HG03439 (cell line): Measurements from ENCODE around the gene KCNK2.
"Not testable (repeated sequence)": the region's sequence is repeated elsewhere in the genome, so short reads cannot be mapped to it uniquely, and the experiment has no call there.

Source experiments
- ATAC-seq: cut with Tn5 transposase; IDR thresholded peaks from one replicate; pipeline ENCODE4 v1.9.1; 2021; ENCODE audit warnings: mild to moderate bottlenecking, moderate library complexity; ENCODE audit not compliant: unreplicated experiment

The KCNK2 gene

DNA sequence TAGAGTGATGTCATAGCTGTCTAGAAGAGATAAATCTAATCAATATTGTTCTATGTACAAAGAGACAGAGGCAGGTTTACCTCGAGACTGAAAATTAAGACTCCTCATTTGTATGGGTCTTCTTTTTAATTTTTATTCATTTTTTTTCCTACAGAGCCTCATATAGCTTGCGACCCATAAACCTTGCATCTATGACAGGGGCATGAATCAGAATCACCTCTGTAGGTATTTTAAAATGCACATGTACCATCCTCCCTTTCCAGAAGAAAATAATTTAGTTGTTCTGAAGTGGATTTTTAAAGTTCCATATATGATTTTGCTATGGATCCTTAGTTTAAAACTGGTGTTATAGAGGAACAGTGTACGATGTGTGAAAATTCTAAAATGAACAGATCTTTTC lies 64.5 kb downstream of the KCNK2 start:
- ATAC-seq: no peak

DNA sequence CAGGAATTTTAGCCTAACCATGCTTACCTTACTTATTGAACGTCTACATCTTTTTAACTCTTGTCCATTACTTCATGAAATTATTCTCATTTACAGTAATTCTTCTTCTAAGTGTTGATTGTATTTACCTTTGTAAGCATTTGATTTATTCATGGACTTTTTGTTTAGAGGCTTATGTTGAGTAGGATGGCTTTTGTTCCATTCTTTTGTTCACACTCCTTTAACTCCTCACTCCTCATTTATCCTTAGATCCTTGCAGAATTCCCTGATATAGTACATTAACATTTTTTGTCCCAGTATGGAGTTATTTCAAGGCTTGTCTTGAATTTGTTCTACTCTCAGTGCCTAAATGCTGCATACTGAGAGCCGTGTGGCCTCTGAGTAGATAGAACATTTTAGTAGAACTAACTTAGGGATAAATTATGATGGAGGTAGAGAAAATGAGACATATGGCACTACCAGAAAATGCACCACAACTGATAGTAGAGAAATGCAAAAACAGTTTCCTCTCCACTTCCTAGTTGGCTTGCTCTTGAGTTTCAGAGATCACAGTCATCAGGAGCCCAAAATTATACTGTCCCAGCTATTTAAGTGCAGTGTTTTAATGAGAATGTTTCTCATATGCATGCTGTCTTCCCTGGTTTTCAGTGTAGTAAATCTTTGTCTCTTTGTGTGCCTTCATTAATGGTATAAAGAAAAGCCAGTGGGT lies 69.5 kb downstream of the KCNK2 start:
- ATAC-seq: no peak

DNA sequence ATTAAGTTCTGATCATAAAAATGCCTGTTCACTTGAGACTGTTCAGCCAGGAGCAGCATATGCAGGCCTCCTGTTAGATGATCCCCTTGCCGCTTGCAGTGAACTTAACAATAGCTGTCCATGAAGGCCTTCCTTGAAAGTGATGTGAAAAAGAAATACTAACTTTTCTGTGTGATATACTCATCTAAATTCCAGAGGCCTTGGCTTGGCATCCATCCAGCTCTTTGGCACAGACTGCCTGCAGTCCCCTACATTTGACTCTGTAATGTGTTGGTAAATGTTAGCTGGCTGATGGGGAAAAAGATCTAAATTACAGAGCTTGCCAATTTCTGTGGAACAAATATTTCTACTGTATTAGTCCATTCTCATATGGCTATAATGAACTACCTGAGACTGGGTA lies 73.7 kb downstream of the KCNK2 start:
- ATAC-seq: no peak

DNA sequence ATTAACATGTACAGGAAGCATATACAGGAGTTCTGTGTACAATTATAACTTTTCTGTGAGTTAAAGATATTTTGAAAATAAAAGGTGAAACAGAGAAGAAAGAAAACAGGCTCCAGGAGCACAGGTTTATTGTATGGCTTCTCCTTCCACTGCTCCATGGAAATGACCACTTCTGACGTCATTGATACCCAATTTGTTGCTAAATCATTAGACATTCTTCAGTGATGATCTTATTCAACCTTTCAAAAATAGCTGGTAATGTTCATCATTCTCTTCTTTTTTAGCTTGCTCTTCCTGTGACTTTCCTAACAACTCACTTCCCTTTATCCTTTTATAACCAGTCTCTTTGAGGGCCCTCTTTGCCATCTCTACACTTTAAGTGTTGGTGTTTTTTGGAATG lies 77.8 kb downstream of the KCNK2 start:
- no peak for ATAC-seq

DNA sequence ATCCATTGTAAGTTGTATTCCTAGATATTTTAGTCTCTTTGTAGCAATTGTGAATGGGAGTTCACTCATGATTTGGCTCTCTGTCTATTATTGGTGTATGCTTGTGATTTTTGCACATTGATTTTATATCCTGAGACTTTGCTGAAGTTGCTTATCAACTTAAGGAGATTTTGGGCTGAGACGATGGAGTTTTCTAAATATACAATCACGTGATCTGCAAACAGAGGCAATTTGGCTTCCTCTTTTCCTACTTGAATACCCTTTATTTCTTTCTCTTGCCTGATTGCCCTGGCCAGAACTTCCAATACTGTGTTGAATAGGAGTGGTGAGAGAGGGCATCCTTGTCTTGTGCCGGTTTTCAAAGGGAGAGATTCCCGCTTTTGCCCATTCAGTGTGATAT lies 80.6 kb downstream of the KCNK2 start:
- ATAC-seq: not testable (repeated sequence)

DNA sequence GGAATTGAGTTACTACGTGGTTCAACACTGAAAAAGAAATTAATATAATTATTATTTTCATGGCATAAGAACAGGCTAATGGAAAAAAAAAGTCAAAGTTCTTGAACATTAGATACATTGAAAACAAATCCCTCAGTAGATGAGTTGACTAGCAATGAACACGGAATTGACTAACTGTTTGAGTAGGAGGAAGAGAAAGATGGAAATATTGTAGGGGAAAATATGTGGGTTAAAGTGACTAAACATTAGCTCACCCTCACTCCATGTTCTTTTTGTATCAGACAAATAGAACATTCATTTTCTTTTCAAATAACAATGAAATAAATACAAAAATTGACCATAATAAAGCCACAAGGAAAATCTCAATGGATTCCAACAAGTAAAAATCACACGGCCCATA lies 84.3 kb downstream of the KCNK2 start:
- ATAC-seq: no peak

DNA sequence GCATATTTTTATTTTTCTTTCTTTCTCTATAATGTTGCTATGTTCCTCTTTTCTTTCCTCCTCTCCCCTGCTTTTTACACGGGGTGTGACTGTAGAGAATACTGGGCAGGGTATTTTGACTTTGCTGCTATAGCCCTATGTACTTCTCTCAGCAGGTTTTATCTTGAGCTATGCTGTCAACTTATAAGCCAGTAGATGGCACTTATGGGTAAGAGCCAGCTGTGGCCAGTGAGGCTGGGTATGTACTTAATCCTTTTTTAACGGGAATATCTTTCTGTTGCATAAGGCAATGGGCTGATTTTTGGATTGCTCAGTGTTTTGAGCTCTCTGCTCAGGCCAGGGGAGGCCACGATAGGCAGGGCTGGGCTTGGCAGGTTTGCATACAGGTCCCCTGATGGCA lies 99.0 kb downstream of the KCNK2 start:
- ATAC-seq: no peak

DNA sequence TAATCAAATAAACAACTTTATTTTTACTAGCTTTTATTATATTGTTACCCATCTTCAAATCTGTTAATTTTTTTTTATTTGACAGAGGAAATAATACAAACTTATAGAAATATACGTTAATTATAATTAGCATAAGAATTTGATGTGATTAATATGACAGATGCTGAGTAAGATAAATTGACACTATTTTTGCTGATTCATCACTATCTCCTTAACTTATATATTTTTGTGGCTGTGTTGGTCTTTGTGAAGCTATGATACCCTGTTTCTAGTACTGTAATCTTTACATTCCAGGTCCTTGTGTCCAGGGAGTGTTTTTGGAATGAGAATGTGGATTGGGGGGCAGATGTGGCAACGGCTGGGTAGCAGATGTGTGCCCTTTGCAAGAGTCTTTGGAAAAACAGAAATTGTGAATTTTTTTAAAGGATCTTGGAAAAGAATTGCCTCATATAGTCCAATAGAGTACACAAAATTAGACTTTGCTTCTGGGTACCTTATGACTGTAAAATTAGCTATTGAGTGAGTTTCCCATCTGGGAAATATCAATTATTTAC lies 102.6 kb downstream of the KCNK2 start:
- ATAC-seq: no peak

DNA sequence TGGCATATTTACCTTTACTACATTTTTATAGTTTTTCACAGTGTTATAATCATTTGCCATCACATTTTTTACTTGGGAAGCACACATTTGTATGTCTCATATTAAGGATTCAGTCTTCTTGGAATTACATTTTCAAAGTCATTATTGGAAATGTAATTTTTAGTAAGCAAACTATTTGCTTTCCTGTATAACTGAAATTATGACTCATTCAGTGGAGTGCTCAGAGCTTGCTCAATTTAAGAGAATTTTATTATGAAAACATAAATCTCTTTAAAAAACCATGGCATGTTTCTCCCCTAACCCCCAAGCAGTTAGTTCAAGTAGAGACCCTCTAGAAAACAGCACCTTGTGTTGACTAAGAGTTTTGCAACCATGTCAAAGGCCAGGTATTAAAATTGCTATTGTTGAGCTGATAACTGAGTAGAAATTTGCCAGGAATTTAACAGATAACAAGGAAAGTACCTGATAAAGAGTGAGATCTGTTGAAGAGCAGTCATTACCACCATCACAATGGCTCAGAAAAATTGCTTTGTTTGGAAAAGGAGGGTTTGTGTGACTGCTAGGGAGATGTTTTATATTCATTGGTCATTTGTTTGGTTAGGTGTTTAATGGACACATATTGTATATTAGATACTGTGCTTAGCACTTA lies 105.9 kb downstream of the KCNK2 start:
- no peak for ATAC-seq

DNA sequence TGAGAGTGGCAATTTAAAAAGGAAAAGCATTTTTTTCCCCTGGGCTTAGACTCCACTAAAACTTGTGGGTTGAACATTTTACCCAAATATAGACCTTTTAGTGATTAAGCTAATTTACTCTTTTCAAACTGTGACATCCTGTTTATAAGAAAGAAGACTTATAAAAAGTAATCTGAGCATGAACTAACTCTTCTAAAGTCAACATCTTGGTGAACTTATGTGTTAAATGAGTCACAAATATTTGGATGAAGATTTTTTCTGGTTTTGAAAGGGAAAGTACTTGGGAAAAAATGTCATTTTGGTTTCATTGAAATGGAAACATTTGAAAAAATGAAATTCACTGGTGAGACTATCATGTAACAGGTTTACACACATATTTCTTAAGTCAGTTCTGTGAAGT lies 109.8 kb downstream of the KCNK2 start:
- no peak for ATAC-seq

DNA sequence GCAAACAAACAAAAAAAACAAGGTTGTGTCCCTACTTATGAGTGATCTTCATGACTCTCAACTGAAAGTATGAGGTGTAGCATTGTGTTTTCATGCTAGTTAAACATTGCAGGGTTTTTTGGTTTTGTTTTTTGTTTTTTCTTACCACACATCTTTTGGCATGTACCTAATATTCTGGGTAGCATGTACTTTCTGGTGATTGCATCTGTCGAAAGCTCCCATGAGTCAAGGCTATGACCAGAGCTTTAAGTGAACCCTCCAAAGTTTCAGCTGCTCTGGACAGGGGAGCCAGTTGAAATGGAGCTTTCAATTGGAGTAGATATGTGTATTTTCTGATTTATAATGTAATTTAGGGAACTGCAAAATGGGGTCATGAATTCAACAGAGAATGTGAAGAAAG lies 115.5 kb downstream of the KCNK2 start:
- no peak for ATAC-seq

DNA sequence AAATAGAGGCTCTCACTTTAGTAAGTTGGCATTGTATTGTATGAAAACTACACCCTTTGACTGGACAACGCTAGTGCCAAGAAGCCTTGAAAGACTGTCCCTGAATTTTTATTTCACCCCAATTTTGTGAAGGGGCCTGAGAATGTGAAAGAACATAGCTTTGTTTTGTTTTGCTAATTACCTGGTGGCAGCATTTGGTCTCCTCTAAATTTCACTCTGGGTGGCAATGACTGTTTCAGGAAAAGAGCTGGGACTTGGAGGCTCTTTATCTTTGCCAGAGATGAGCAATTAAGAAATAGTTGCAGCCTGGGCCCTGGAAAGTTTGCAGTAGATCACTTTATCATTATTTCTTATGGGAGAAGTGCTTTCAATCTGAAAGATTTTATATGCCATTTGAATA lies 117.6 kb downstream of the KCNK2 start:
- no peak for ATAC-seq

DNA sequence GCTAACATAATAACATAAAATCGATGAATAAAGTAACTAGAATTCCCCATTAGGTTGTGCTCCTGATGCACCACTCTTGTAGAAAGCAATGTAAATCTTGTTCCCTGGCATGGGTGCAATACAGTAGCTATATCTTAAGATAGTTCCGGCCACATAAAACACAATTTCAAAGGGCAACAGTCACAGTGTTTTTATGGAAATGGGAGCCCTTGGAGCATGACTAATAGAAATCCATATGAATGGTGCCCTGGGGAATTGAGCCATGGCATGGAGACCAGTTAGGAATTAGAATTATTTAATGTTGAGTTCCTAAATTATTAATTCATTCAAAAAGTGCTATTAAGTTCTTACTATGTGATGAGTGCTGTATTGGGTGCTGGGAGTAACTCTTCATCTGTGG lies 118.7 kb downstream of the KCNK2 start:
- no peak for ATAC-seq

DNA sequence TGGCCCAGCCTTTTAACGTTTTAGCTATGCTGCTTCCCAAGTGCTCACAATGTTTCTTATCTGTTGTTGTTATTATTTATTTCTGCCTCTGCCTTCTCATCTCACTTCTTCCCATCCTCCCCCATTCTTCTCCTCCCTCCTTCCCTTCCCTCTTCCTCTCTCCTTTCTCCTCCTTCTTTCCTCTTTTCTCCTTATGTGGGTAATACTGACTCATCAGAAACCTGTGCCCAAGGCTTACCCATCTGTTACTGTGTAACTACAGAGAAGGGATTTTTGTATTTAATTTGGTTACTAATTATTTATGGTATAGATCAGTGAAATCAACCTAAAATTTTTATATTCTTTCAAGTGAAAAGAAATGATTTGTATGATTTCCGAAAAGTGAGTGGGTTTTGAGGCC lies 120.3 kb downstream of the KCNK2 start:
- no peak for ATAC-seq

DNA sequence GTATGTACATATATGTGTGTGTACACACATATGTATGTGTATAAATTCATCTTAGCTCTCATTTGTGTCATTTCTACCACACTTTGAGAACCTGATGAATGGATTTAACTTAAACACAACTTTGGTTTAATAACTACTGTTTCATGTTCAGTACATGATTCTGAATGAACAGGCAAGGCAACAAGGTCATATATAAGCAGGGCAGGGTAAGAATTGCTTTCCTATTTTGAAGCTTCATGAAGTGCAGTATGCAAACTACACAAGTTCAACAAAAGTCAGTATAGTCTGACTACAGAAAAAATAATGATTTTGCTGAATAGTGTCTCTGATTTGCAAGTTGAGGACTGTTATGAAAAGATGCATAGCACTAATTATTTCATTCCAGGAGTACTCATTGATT lies 127.6 kb downstream of the KCNK2 start:
- ATAC-seq: no peak

DNA sequence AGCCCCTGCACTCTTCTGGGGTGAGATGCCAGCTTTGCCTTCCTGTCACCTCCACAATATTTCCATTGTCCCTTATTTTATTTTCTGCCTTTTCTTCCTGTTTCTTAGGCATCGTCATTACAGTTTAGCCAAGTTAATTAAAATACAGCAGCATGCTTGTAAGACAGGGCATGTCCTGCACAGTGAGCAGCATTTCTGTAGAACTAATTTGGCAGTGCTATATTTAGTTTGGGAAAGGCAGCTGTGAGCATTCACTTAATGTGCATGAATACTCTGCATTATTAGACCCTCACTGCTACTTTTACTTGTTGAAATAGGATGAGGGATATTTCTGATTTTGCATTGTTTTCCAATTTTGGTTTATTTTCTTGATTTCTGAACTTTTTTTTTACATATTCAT lies 133.3 kb downstream of the KCNK2 start:
- no peak for ATAC-seq

DNA sequence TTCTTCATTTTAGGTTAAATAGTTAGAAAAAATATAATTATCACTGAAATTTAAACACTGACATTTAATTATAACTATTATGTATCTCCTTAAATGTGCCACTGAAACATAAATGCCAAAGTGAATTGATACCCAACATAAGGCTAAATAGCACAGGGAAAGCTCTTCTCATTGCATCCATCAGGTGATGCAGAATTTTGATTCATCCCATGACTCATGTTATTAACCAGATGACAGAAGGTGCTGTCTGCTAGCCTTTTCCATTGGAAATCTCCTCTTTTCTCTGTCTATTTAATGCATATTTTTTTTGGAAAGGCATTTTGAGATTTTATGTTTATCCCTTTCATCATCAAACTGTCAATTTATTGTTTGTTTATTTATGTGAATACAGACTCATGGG lies 136.8 kb downstream of the KCNK2 start:
- ATAC-seq: no peak

DNA sequence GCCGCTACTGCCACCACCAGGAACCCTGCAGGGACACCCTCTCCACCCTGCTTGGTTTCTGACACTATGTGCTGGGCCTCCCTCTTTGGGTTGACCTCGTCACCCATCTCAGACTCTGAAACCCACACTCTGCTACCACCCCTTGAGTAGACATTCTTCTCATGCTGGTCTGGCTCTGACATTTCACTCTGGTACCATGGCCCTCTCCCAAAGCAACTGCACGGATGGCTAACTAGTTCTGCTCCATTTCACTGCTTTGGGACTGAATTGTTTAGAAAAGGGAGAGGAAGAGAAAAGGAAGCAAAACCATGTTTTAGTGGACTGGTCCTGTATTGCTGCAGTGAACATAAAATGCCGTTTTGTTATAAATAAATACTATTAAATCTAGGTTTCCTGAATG lies 137.8 kb downstream of the KCNK2 start:
- ATAC-seq: no peak

DNA sequence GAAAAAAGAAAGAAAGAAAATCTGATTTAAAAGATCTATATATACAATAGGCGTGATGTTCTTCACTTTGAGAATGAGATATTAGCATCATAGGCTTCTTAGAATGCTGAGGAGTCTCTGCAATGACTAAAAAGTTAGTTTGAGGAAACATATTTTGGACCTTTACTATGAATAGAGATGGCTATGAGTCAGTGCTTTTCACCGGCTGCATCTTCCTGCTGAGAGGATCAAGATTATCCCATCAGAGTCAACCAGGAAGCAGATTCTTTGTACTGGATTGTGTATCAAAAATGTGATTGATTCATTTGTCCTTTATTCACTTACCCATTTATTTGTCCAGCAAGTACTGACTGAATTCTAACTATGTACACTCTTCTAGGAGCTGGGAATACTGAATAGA lies 144.2 kb downstream of the KCNK2 start:
- no peak for ATAC-seq

DNA sequence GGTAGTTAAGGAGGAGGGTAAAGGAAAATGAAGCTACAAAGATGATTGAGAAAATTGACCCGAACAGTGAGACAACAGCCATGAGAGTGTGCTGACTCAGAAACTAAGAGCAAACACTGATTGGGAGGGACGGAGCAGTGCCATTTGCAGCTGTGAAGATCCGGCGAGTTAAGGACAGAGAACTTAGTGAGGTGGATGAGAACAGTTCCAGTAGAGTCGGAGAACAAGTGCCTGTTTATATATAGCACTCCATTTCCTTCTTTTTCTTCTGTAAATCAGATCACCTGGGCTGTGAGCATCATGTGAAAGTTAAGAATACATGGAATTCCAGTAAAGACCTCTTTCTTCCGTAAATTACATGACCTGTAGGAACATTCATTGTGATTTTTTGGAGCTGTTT lies 145.7 kb downstream of the KCNK2 start:
- no peak for ATAC-seq

DNA sequence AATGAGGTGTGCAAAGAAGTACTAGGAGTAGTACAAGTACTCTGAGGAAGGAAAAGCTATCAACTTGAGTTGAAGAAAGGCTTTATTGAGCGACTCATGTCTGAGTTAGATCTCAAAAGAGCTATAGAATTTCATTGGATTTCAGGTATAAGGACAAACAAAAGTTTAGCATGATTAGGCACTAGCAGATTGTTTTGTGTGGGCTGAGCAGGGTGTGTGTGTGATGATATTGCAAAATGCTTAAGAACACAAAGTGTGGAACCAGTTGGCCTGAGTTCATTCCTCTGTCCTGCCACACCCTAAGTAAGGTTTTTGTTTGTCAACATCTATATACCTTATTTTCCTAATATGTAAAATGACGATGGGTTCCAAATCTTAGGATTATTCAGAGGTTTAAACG lies 158.9 kb downstream of the KCNK2 start:
- ATAC-seq: no peak

DNA sequence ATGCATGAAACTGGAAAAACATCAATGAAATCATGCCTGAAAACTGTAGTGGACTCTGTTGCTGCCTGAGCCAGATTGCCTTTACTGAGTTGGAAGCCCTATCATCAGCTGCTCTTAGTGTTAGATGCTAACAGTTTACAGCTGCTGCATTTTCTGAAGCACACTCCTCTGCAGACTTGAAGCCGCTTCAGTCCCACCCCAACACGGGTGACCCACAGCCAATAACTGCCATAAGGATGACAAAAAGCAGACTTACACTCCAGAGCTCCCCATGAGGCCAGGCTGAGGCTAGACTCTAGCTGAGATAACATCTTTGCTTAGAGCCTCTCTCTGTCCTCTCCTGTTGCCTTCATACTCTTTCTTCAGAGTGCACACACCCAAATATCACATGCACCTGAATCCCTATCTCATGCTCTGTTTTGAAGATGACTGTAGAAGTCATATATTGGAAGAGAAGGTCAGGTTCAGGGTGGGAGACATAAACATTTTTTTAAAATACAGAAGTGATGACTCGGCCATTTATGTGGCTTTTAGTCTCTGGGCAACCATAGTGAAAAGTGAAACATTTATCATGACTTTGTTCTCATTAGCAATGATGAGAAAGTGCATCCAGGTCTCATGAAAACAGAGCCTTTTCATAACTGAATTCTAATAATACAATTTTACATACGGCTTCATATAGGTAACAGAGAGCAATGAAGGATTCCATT lies 161.0 kb downstream of the KCNK2 start:
- no peak for ATAC-seq
